Panc1 (cell line): ENCODE results near the gene ZDHHC14. TPM values are rescaled to one million over a fixed set of nuclear protein-coding genes. Genes with fewer than 3 reads are reported as not detected.

Experiments
- ATAC-seq: fragments of 200-7000 bp; cut with Tn5 transposase; 2 replicates; pipeline ENCODE4 v1.9.1; 2020; ENCODE audit warnings: mild to moderate bottlenecking, moderate library complexity
- BruUV-seq: library from RNA; stranded (reverse); fragments of 400-500 nt; replicated peaks from 2 replicates; lab custom pipeline; 2021; lab: Mats Ljungman, UMichigan
- CTCF ChIA-PET: fragments of 300-600 bp; sonication (Branson Sonifier 250); formaldehyde crosslinking; loops from one replicate; lab custom pipeline; 2022; ENCODE audit warnings: antibody characterized with exemption; lab: Charles Lee
- POLR2A ChIA-PET: fragments of 300-600 bp; sonication (Branson Sonifier 250); formaldehyde crosslinking; loops from one replicate; lab custom pipeline; 2022; ENCODE audit warnings: antibody characterized with exemption; lab: Charles Lee
- DNase-seq: peaks from one replicate; pipeline ENCODE4 v3.0.0-alpha.2; 2010; ENCODE audit warnings: low read depth, low spot score
- H3K27ac ChIP-seq: 2 replicates; pipeline ENCODE4 v1.5.1; 2011; ENCODE audit warnings: mild to moderate bottlenecking, low read length, inconsistent platforms
- H3K27me3 ChIP-seq: fragments of 200-500 bp; sonication (Bioruptor generic); 2 replicates; pipeline ENCODE4 v1.6.0; 2014; ENCODE audit warnings: low read length, inconsistent platforms; ENCODE audit not compliant: control insufficient read depth, insufficient read depth
- H3K36me3 ChIP-seq: fragments of 200-500 bp; sonication (Bioruptor generic); 2 replicates; pipeline ENCODE4 v1.5.1; 2014; ENCODE audit warnings: inconsistent platforms, mild to moderate bottlenecking, low read length, moderate library complexity; ENCODE audit not compliant: control insufficient read depth, insufficient read depth
- H3K4me1 ChIP-seq: 2 replicates; pipeline ENCODE4 v1.5.1; 2011; ENCODE audit warnings: inconsistent platforms, mild to moderate bottlenecking, low read length, moderate library complexity; ENCODE audit not compliant: control insufficient read depth, insufficient read depth
- H3K4me3 ChIP-seq, 2 experiments: 2 replicates each; pipeline ENCODE4 v1.5.1; 2011 to 2012; ENCODE audit warnings: low read depth in 2 of 2, low read length in 2 of 2, mild to moderate bottlenecking in 2 of 2, inconsistent platforms in 1 of 2, moderate library complexity in 1 of 2
- H3K9me3 ChIP-seq: fragments of 200-500 bp; sonication (Bioruptor generic); 2 replicates; pipeline ENCODE4 v1.5.1; 2014; ENCODE audit warnings: low read depth, mild to moderate bottlenecking, inconsistent platforms, low read length, moderate library complexity; ENCODE audit not compliant: control insufficient read depth, insufficient read depth
- POLR2AphosphoS5 ChIP-seq: IDR thresholded peaks from 2 replicates; pipeline ENCODE4 v1.6.1; 2012; ENCODE audit warnings: mild to moderate bottlenecking, low read depth, low read length, moderate library complexity
- SIN3A ChIP-seq: IDR thresholded peaks from 2 replicates; pipeline ENCODE4 v1.6.1; 2012; ENCODE audit warnings: low read depth, mild to moderate bottlenecking, low read length, moderate library complexity, borderline replicate concordance; ENCODE audit not compliant: insufficient read depth
- TCF7L2 ChIP-seq: IDR thresholded peaks from 2 replicates; pipeline ENCODE4 v1.6.1; 2011; ENCODE audit warnings: mild to moderate bottlenecking, low read depth, low read length, inconsistent platforms
- in situ Hi-C: cut with HindIII; loops from 2 replicates; pipeline ENCODE4 v1.10.0; 2016; ENCODE audit warnings: low sequenced_read_pairs, low pct_unique_long_range_greater_than_20kb
- intact Hi-C: fragments of 100-400 bp; cut with micrococcal nuclease; formaldehyde crosslinking; loops from one replicate; pipeline ENCODE4 v1.10.0; 2022; ENCODE audit not compliant: unreplicated experiment
- total RNA-seq: library from RNA; stranded (reverse); gene quantifications from one replicate; pipeline ENCODE4 v1.2.1, GENCODE V29; 2021; ENCODE audit not compliant: unreplicated experiment
- TF ChIP-seq, protein P1 (sequence below): fragments of 450-650 bp; IDR thresholded peaks from 2 replicates; pipeline ENCODE4 v1.5.1; 2017; ENCODE audit warnings: mild to moderate bottlenecking
- TF ChIP-seq, protein P2 (sequence below), 2 experiments: IDR thresholded peaks; 2 replicates each; pipeline ENCODE4 v1.6.1; 2011 to 2012; ENCODE audit warnings: low read depth in 2 of 2, control low read depth in 1 of 2, low read length in 1 of 2, mild to moderate bottlenecking in 1 of 2, moderate library complexity in 1 of 2; ENCODE audit not compliant: insufficient read depth in 1 of 2

Gene ZDHHC14
- total RNA-seq, 1 experiment from 2014 or later, result 19.9 TPM

DNA sequence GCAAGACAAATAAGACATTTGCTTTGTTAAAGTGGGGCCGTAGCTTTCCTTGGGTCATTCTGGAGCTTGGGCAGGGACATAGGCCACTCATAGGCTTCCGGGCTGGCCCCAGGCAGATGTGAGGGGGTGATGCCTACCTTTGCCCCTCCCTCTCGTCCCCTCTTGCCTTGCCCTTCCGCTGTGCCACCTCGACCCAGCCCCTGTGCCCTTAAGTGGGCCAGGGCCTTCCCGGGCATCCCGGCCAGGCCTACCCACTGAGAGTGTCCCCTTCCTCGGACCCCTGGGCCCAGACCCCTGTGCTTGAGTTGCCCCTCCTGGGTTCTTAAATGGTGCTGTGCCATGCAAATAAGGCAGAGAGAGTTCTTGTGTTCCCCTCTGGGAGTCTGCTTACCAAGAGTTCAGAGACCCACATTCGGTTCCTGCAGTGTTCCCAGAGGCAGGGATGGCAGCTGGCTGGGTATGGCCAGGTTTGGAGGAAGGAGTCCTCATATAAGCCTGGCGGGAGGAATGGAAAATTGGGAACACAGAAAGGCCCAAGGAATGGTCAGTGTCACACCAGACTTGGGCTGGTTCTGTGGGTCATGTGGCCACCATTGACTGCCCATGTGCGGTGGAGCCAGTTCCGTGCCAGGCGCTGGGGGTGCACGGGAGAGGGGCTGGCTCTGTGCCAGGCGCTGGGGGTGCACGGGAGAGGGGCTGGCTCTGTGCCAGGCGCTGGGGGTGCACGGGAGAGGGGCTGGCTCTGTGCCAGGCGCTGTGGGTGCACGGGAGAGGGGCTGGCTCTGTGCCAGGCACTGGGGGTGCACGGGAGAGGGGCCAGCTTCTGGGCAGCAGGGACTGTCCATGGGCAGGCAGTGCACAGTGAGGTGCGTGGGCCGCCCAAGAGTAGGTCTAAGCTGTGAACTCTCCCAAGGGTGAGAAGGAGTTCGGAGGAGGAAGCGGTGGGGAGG is 268.6 kb downstream of the ZDHHC14 start:
- no peak overlapping the region for H3K27ac ChIP-seq
- H3K4me3 ChIP-seq, result no peak overlapping the region
- intact Hi-C loops (no loop called here), in situ Hi-C loops (loop anchor here (25.0 kb wide), 1 partner anchor 337 kb away; the partner anchor contains the start of gene TMEM242)
- ChIA-PET POLR2A (no interaction called here), CTCF (no interaction called here)
- TF ChIP-seq, protein P1, sequence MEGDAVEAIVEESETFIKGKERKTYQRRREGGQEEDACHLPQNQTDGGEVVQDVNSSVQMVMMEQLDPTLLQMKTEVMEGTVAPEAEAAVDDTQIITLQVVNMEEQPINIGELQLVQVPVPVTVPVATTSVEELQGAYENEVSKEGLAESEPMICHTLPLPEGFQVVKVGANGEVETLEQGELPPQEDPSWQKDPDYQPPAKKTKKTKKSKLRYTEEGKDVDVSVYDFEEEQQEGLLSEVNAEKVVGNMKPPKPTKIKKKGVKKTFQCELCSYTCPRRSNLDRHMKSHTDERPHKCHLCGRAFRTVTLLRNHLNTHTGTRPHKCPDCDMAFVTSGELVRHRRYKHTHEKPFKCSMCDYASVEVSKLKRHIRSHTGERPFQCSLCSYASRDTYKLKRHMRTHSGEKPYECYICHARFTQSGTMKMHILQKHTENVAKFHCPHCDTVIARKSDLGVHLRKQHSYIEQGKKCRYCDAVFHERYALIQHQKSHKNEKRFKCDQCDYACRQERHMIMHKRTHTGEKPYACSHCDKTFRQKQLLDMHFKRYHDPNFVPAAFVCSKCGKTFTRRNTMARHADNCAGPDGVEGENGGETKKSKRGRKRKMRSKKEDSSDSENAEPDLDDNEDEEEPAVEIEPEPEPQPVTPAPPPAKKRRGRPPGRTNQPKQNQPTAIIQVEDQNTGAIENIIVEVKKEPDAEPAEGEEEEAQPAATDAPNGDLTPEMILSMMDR, result no peak
- no peak for TF ChIP-seq TCF7L2
- TF ChIP-seq POLR2AphosphoS5, result no peak
- TF ChIP-seq, protein P2, sequence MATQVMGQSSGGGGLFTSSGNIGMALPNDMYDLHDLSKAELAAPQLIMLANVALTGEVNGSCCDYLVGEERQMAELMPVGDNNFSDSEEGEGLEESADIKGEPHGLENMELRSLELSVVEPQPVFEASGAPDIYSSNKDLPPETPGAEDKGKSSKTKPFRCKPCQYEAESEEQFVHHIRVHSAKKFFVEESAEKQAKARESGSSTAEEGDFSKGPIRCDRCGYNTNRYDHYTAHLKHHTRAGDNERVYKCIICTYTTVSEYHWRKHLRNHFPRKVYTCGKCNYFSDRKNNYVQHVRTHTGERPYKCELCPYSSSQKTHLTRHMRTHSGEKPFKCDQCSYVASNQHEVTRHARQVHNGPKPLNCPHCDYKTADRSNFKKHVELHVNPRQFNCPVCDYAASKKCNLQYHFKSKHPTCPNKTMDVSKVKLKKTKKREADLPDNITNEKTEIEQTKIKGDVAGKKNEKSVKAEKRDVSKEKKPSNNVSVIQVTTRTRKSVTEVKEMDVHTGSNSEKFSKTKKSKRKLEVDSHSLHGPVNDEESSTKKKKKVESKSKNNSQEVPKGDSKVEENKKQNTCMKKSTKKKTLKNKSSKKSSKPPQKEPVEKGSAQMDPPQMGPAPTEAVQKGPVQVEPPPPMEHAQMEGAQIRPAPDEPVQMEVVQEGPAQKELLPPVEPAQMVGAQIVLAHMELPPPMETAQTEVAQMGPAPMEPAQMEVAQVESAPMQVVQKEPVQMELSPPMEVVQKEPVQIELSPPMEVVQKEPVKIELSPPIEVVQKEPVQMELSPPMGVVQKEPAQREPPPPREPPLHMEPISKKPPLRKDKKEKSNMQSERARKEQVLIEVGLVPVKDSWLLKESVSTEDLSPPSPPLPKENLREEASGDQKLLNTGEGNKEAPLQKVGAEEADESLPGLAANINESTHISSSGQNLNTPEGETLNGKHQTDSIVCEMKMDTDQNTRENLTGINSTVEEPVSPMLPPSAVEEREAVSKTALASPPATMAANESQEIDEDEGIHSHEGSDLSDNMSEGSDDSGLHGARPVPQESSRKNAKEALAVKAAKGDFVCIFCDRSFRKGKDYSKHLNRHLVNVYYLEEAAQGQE (IDR thresholded peaks at IDR 0.05; ENCODE audit: insufficient read depth in 1 of 2, low read depth in 2 of 2, low read length in 1 of 2), result no peak
- no peak for TF ChIP-seq SIN3A
- no peaks in the 10 kb centered on the region for H3K36me3 ChIP-seq
- no peak for ATAC-seq
- no peaks in the 10 kb centered on the region for H3K9me3 ChIP-seq
- no peak for DNase-seq
- no peaks in the 10 kb centered on the region for H3K27me3 ChIP-seq
- H3K4me1 ChIP-seq, result no peaks in the 10 kb centered on the region
- no TSS peak for BruUV-seq

DNA sequence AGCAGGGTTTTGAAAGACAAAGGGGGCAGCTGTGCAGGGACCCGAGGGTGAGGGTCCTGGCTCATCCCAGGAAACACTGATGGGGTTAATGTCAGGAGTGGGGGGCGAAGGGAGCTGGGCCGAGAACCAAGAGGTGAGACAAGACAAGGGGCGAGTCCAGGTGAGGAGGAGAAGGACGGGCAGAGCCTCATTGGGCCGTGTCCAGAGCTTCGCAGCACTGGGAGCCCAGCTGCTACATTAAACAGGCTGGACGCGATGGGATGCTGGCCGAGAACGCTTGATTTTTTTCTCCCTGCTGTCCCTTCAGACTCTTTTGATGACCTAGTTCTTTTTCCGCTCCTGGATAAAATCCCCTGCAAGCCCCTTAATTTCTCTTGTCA is 269.3 kb downstream of the ZDHHC14 start:
- no peaks in the 10 kb centered on the region for H3K9me3 ChIP-seq
- CTCF ChIA-PET, result no interaction called here
- no peaks in the 10 kb centered on the region for H3K4me1 ChIP-seq
- no peaks in the 10 kb centered on the region for H3K36me3 ChIP-seq
- intact Hi-C loops, result no loop called here
- DNase-seq (no peak), ATAC-seq (no peak)
- BruUV-seq, result no TSS peak
- H3K4me3 ChIP-seq, result no peak overlapping the region
- H3K27me3 ChIP-seq, result no peaks in the 10 kb centered on the region
- in situ Hi-C loops, result loop anchor here (25.0 kb wide), 1 partner anchor 338 kb away; the partner anchor contains the start of gene TMEM242
- POLR2A ChIA-PET, result no interaction called here
- TF ChIP-seq, protein P2 (IDR thresholded peaks at IDR 0.05; ENCODE audit: insufficient read depth in 1 of 2, low read depth in 2 of 2, low read length in 1 of 2), result no peak
- TF ChIP-seq POLR2AphosphoS5, result no peak
- TF ChIP-seq, protein P1, result no peak
- no peak for TF ChIP-seq SIN3A
- no peak for TF ChIP-seq TCF7L2
- H3K27ac ChIP-seq, result no peak overlapping the region
